NCI-H1048 (cell line): ENCODE measurements around the gene ABHD16A.
"Not testable (repeated sequence)": the region's sequence is repeated elsewhere in the genome, so short reads cannot be mapped to it uniquely, and the experiment has no call there.

Experiments
- DNase-seq: peaks from one replicate; lab custom pipeline; 2025; lab: John Stamatoyannopoulos, UW

Gene ABHD16A

DNA sequence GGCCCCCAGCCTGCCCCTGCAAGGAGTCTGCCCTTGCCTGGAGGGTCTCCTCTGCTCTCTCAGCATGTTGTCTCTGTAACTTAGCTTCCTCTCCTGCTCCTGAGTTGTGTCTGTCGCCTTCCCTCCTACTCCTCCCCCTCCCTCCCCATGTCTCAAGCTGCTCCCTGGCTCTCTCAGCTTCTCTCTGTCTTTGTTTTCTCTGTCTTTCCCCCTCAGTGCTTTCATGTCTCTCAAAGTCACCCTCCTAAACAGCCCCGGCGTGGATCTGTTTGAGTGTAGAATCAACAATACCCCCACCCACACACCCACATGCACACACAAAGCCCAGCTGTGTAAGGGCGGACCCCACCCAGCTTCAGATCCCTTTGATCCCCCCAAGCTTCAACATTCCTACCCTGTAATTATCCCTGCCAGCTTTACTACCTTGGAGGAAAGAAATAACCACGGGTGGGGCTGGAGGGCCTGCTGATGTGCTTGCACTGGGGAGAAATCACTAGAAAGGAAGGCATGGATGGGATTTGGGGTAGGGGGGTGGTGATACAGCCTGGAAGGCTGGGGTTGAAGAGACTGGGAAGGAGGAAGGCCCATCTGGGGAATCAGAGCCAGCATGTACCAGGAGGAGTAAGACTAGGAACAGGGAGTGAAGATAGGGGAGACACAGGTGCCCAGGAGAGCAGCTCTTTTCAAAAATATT, 11.0 kb upstream of the ABHD16A start:
- DNase-seq: no peak

- no peak for DNase-seq
These were observed 10.3 kb upstream of the ABHD16A start for GRCh38 chr6:31713465-31713864.

GRCh38 chr6:31712296-31712695, 9.2 kb upstream of the ABHD16A start:
- DNase-seq: no peak

- DNase-seq: no peak
These were observed 8.1 kb upstream of the ABHD16A start for GRCh38 chr6:31711233-31711632.

DNA sequence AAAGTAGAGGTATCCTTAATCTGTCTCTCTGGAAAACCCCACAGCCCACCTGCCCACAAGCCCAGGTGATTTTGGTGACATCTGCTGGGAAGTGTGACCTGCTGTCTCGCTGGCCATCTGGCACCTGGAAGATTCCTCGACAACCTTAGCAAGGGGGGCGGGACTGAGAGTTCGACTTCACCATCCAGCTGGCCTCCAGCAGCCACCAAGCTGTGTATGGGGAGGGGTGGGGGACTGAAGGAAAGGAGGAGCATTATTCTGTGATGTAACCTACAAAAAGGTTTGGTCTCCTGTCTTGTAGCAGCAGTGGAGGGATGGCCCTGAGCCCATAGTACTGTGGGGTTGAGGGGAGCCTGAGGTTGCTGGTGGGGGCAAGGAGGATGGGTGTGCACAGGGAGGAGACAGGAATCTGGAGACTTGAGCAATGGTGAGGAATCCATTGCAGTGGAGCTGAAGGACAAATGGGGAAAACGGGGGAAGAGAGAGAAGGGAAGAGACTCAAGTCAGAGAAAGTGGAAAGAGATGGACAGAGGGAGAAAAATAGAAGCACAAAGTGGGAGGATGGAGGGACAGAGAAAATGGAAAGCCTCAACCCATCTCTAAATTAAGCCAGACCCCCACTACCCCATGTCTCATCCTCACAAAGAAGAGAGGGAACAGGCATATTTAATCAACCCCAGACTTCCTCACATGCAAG, 7.5 kb upstream of the ABHD16A start:
- DNase-seq: no peak

DNA sequence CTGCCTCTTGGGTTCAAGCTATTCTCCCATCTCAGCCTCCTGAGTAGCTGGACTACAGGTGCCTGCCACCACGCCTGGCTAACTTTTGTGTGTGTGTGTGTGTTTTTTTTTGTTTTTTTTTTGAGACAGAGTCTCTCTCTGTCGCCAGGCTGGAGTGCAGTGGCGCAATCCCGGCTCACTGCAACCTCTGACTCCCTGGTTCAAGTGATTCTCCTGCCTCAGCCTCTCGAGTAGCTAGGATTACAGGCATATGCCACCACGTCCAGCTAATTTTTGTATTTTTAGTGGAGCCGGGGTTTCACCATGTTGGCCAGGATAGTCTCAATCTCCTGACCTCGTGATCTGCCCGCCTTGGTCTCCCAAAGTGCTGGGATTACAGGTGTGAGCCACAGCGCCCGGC, 6.0 kb upstream of the ABHD16A start:
- DNase-seq: not testable (repeated sequence)

GRCh38 chr6:31708224-31708623, 5.1 kb upstream of the ABHD16A start:
- DNase-seq: no peak

DNA sequence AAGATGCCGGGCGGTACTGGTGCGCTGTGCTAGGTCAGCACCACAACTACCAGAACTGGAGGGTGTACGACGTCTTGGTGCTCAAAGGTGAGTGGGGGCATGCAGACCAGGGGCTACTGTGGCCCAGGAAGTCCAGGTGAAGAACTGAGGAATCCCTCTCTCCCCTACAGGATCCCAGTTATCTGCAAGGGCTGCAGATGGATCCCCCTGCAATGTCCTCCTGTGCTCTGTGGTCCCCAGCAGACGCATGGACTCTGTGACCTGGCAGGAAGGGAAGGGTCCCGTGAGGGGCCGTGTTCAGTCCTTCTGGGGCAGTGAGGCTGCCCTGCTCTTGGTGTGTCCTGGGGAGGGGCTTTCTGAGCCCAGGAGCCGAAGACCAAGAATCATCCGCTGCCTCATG, 4.6 kb upstream of the ABHD16A start:
- no peak for DNase-seq

DNA sequence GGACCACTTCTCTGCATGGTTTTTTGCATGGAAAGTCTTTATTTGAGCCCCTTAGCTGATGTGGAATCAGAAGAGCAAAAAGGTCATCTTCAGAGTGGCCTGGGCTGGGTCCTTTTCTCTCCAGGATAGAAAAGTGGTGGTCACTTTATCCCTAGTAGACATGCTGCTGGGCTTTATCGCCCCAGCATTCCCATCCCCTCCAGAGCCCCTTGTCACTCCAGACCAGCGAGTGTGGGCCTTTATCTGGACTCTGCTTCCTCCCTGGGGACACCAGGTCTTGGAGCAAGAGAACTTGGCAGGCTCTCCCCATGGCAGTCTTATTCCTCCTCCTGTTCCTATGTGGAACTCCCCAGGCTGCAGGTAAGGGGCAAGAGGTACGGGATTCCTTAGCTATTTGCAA, 3.5 kb upstream of the ABHD16A start, which contains the start of gene LY6G6F:
LY6G6F (plus strand) TSS at position 268 of the 400 bp plus-strand sequence; CDS start at position 309, 41 bp downstream.
- DNase-seq: no peak

GRCh38 chr6:31705931-31706330, 2.8 kb upstream of the ABHD16A start:
- DNase-seq: no peak

DNA sequence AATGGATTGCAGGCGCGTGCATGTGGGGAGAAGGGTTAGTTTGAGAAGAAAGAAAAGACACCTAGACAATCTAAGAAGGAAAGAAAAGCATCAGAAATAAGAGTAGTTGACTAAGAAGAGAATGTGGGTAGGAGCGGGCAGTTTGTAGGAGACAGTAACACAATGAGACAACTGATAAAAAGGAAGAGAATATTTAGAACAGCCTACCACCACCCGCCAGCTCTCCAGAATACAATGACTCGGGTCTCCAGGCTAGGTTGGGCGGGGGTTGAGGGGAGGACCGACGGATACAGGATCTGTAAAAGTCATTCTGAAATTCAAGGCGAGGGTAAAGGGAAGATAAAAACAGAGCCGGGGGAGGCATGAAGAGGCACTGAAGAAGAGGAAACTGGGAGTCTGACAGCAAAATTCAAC, 712 bp downstream of the ABHD16A start:
- no peak for DNase-seq

- no peak for DNase-seq
These were observed 1.3 kb downstream of the ABHD16A start for GRCh38 chr6:31701666-31702404.

DNA sequence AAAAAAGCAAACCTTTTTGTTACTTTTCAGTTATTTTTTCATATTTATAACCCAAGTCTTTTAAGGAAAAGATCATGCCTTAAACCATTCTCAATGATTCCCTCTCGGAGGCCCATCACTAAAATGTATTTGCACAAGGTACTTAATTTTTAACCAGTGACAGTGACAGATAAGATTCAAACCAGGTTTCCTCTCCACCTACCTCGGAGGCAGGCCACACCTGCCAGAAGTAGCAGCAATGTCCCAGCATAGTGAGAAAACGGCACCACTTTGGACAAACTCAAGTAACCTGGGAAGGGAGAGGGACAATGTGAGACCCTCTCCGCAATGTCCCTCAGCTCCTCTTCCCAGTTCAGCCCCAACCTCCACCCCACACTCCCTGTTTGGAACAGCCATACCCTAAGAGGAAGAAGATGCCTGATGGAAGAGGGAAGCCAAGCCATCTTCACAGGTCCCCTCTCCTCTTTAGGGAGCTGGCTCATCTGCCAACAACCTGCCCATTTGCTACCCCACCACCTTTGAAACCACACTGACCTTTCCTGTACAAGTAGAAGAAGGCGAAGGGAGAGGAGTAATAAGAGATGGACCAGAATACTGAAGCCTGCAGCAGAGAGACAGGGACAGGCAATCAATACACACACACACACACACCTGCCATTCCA, 2.3 kb downstream of the ABHD16A start:
- DNase-seq: no peak

GRCh38 chr6:31697555-31697954, 5.6 kb downstream of the ABHD16A start:
- DNase-seq: no peak

- DNase-seq: no peak
These were observed 9.6 kb downstream of the ABHD16A start for GRCh38 chr6:31693535-31693934.

DNA sequence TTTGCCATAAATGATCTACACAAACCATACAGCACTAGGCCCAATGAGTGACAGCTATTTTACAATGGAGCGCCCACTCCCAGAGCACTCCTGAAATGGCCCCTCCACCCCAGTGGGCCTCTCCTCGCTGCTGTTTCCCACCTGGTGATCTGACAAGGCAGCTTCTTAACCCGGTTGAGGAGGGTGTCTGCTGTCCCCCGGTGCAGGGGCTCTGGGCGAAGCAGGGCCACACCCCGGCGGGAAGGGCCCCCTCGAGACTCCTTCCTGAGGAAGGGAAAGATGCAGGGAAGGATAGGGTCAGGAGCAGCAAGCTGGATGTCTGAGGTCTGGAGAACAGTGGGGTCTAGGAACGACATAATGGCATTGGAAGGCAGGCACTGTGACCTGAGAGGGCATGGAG, 10.2 kb downstream of the ABHD16A start:
- DNase-seq: no peak

DNA sequence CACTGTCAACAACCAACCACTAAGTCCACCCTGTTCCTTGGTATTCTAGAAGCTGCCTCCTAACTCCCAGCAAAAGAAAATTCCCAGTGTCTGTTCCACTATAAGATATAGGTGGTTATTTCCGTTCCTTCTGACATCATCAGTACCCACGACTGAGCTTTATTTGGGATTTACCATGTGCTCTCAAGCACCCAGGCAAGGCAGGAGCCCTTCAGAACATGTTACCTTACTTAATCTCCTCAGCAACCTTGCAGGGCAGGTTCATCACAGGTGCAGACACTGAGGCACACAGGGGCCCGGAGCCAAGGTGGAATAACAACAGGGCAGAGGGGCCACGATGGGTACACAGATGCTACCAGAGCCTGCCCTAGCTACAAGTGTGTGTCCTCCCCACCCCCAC, 10.8 kb downstream of the ABHD16A start:
- no peak for DNase-seq

DNA sequence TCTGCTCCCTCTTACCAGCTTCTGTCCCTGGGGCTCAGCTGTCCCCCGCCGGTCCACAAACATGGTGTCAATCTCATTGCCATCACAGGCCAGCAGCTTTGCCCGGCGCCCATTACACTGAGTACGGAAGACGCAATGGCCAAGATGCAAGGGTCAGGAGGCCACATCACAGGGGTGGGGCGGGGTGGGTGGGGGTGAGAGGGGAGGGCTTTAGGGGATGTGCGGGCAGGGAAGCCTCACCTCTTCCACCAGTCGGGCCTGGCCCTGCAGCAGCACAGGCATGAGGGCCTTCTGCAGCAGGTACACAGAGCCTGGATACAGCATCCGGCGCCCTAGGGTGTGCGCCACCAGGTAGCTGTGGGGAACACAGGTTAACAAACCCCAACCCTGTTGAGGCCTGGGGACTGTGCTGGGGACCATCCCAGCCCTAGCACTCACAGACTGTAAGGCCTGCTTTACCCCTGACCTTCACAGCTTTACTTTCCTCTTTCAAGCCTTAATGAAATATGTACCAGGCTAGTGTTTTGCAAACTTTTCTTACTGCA, 11.5 kb downstream of the ABHD16A start:
- DNase-seq: no peak

GRCh38 chr6:31691078-31691463, 12.1 kb downstream of the ABHD16A start:
- no peak for DNase-seq

GRCh38 chr6:31690231-31691077, 12.7 kb downstream of the ABHD16A start:
- DNase-seq: no peak
